Left forelimb (tissue), 1 donor: ENCODE measurements around the gene LMX1A.

ENCODE experiments used
- DNase-seq: peaks from one replicate; pipeline ENCODE4 v3.0.0-alpha.2; 2018; ENCODE audit warnings: low spot score

LMX1A gene

DNA sequence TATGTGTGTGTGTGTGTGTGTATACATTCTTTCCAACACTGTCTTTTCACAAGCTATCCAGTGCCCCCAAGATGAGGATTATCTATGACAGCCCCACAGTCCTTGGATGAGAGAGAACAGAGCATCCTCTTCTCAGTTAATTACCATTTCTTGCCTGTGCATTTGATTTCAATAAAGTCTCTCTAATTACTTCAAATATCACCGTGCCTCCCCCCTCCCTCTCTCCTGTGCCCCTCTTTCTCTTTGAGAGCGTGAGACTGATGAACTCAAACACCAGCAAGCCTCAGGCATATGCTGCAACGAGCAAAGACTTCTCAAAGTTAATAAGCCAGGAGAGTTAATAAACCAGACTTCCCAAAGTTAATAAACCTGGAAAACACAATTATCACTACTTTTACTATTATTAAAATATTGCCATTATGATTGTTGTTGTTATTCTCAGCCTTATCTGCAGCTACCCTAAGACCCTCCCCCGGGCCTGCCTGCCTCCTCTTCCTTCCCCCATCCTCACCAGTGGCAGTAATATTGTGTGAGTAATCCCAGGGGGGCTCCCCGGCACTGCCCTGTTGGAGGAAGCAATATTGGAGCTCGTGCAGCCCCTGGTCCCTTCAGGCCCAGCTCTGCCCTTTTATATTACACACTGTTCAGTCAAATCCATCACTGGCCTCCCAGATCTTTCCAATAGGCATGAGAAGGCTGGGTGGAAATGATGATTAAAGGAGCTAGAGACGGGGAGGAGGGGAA is 30.9 kb downstream of the LMX1A start:
- no peak for DNase-seq

DNA sequence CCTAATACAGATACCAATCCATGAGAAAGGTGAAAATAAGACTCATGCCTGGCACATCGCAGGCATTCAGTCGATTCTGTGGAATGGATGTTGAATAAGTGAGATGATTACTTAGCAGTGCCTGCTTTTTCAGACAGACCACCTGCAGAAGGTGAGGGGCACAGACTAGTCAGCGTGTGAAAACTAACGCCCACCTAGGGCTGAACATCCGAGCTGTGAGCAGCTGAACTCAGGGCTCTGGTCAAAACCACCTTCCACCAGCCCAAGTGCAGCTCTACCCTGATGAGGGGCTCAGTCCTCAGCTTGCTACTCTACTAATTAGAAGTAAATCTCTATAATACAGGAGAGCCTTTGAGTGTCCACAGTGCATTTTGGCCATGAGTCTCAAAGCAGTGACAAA is 32.5 kb downstream of the LMX1A start:
- DNase-seq, result no peak

DNA sequence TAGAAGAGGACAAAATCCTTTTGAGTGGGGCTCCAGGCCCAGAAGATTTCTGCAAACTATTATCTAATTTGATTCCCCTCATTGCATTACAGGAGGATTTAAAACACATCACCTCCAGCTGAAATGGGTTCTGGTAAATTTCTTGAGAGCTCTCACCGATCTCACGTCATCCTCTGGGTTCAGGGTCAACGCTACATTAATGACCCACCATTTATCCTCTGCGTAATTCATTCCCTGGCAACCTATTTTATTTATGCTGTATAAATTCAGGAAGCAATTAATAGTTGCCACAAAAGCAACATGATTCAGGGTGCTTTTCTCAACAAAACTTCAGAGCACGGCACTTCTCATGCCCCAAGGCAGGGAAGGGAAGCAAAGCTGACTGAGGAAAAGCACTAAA is 38.9 kb downstream of the LMX1A start:
- no peak for DNase-seq

DNA sequence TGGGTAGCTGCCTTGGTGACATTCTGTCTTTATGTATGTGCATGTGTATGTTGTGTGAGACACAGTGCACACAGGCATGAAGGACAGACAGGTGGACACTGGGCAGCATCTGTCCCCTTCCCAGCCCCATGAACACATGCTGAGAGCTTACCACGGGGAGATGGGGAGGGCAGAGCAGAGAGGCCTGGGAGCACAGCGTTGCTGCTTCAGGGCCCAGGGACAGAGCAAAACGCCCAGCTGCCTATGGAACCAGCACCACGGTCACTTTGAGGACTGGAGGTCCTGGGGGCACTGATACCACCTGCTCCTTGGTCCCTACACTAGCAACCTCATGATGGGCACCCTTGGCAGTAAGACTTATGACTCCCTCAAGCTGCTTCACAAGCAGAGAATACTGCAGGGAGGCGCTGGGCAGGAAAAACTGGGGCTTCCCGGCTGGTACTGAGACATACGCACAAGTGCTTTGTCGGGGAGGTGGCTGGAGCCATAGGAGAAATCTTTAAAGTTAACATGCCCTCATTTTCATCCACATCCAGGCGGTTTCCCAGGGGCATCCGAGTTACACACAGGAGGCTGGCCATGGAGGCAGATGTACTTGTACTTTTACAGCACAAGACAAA is 40.3 kb downstream of the LMX1A start:
- no peak for DNase-seq

DNA sequence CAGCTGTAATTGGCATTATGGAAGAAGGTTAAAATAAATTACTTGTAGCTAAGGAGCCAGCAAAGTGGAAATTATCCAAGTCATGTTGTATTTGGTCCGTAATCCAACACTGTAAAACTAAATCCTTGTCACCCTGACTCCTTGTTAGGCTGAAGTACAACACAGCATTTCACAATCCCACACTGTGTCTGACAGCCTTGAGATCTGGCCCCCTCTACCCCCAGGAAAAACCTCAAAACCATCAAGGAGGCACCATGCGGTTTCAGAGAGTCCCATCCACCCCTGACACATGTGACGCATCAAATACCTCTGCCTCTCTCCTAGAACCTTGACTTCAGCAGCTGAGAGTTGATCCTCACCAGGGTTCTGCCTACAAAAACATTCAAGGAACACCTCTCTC is 41.0 kb downstream of the LMX1A start:
- no peak for DNase-seq

DNA sequence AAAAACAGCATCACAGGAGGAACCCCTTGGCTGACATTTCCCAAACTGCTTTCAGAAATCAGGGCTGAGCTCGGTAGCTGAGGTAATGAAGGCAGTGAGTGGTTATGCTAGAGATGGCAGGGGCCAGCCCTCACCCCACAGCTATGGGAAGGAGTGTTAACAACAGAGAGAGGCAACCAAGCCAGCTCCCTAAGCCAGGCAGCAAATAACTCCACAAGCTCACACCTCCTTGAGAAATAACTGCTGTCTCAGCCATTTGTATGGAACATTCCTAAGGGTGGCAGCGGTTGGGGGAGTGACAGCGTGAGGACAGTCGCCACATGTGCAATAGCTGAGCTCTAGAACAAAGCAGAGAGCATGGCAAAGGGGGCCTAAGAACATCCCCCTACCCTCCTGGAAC is 42.6 kb downstream of the LMX1A start:
- no peak for DNase-seq

DNA sequence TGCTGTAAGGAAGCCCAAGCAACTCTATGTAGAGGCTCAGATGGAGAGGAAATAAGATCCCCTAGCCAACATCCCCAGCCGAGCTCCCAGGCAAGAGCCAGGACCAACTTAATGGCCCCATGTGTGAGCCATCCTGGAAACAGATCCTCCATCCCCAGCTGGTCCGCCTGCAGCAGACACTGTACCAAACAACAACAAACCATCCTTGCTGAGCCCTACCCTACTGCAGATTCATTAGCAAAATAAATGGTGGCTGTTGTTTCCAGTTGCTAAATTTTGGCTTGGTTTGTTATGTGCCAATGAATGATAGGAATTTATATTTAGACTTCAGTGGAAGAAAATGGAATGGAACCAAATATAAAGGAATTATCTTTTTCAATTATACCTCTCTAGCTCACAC is 43.9 kb downstream of the LMX1A start:
- no peak for DNase-seq

DNA sequence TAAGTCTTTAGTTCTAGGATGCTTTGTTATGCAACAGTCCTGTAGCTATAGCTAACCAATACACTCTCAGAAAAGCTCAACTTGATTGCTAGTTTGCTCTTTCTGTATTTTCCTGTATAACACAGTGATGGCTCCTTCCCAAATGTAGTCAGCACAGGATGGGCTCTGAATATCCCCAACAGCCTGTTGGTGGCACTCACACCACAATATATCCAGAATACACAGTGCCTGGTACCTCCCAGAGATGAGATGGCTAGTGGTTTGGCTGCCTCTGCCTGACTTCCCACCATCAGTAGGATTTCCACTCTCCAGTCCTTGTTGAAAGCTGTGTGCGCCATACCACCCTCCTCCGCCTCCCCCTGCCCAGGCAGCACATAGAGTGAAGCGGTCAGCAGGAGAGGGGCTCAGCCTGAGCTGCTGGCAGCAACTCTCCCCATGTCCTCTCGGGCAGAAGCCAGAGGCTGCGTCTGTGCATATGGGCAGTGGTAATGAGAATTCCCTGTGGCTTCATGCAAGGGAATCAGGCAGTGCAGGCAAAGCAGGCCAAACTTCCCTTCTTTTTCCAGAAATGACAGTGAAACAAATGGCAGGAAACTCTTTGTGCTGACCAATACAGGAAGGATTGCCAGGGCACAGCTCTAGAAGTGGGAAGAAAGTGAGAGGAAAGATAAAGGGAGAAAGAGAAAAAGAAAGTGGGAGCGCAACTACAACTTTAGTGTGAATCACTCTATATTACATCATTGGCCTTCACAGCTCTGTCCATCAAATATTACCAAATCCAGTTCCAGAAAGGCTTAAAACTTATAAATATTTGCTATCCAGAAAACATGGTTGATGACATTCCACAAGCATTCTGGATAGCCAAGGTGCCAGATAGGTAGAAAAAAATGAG is 49.7 kb downstream of the LMX1A start:
- DNase-seq, result no peak

DNA sequence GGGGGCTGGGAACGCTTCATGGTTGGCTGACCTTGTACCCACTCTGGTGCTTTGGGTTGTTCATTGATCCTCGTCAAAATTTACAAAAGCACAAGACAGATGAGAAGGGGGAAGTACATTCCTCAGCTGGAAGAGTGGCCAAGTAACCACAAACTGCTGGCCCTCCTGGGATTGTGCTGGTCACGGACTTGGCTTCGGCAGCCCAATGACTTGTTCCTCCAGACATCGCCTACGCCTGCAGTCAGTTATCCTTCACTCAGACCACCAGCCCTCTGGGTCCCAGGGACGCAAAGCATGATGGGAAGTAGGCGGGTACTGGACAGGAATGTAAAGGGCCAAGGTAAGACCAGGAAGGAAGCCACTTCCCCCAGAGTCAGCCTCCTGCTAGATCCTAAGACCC is 53.1 kb downstream of the LMX1A start:
- DNase-seq, result no peak

DNA sequence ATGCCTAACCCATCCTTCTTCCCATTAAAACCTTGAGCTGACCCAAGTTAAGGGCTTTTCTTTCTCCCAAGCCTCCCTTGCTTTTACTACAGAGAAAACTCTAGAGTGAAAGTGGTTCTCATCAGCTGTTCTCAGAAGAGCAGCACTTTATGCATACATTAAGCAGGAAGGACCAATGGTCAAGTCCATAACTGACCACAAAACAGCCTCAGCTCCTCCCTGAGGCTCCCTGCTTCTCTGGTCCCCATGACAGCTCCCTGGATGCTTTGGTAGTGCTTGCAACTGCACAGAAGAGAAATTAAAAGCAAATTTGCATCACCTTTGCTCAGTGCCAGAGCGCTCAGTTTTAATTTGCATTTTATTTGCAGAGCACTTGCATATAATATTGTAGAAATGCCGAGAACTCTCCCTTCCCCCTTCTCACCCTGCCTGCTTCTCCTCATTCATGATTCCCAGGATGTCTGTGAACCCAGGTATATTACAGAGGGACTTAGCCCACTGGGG is 56.1 kb downstream of the LMX1A start:
- no peak for DNase-seq

DNA sequence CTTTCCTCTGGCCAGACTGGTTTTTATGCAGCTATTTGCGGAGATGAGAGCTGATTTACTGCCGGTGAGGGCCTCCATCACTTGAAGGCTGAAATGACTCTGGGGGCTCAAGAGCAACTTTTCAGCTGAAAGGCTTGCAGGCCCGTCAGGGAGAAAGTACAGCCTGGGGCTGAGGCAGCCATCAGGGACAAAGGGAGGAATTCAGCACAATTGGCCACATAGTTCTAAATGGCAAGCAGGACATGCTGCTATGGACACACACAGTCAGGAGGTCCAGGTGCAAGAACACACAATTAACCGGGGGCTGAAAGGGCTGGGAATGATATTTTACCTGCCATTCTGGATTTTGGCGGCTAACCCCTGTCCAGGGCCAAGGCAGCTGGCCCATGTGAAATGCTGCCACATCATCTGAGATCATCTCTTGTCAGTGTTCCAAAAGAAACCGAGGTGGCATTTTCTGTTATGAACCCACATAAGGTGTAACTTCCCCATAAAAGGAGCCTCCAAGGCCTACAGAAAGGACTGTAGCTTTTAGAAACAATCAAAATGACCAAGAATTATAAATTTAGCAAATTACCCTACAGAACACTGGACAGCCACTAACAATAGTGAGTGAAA is 58.2 kb downstream of the LMX1A start:
- no peak for DNase-seq

DNA sequence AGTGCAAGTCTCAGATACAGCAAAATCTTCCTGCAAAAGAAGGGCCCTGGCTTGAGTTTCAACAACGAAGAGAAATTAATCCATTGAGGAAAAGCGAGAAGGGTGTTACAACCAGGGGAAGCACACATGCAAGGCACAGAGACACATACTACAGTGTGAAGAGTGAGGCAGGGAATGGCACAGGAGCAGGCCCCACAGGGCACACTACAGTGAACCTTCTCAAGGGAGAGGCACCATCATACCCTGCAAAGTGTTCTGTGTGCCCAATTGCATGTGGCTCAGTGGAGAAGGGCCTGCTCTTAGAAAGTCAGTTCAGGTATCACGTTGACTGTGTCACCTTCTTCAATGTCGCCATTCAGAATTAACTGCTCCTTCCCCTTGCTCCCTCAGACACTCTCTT is 60.3 kb downstream of the LMX1A start:
- no peak for DNase-seq

DNA sequence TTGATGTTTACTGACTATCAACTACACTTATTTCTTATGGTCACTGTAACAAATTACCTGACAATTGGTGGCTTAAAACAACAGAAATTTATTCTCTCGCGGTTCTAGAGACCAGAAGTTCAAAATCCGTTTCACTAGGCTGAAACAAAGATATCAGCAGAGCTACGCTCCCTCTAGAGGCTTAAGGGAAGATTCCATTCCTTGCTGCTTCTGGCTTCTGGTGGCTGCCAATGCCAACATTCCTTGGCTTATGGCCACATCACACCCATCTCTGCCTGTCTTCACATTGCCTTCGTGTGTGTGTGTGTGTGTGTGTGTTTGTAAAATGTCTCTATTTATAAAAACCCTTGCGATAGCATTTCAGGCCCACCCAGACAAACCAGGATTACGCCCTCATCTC is 66.4 kb downstream of the LMX1A start:
- no peak for DNase-seq

DNA sequence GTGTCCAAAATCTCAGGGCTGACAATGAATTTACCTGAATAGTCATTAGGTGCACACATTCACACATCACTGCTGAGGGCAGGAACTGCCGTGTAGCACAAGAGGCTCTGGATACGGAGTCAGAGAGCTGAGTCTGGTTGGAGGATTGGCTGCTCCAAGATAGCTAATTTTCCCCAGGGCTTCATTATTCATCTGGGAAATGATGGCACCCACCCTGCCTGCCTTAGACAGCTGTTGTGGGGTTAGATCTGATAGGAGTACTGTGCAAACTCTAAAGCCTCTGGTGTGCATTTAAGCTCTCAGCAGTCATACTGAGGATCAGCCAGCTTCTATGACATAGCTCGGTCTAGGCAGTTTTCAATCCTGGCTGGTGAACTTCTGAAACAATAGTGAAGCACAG is 67.0 kb downstream of the LMX1A start:
- DNase-seq, result no peak

DNA sequence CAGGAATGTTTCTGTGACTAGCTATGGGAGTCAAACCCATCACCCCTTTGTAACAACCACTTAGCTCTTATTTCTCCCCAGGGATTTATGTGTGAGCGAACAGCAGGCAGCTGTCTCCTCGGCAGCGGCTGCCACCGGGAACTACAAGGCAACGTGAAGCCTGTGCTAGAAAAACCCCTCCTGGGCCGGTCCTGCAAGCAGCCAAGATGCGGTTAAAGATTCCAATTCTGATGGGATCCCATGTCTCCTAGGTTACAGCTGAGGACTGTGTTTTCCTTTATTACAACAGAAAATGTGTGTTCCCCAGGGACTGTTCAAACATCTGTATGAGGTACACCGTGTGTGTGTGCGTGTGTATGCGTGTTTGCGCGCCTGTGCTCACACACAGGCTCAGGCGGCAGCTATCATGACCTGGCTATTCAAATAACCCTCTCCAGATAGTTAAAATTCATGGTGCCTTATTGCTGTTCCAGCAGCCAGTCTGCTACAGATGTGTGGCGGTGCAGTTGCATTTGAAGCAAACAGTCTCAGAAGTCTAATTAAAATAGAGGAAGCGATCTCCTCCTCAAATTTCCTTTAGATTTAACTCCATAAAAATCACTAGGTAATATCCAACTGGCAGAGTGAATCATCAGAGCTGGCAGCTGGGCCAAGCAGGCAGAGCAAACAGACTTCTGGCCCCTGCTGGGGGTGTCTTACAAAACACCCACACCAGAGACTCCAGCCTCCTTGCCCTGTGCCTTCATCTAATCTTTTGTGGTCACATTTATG is 68.0 kb downstream of the LMX1A start:
- no peak for DNase-seq

DNA sequence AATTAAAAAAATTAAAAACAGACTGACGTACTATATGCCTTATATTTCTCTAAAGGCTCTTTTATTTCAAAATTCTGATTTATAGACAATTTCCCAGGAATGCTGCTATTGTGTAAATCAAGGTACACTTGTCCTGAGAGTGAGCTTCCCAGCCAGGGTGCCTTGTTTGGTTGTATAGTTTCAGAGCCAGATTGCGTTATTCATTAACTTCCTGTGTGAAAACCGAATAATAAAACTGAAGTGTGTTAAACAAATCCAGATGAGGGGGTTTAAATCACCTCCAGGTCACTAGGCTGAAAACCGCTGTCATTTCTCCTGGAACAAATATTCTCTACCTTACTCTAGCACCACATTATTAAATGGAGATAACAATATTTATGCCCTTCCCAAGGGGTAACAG is 68.7 kb downstream of the LMX1A start:
- no peak for DNase-seq

DNA sequence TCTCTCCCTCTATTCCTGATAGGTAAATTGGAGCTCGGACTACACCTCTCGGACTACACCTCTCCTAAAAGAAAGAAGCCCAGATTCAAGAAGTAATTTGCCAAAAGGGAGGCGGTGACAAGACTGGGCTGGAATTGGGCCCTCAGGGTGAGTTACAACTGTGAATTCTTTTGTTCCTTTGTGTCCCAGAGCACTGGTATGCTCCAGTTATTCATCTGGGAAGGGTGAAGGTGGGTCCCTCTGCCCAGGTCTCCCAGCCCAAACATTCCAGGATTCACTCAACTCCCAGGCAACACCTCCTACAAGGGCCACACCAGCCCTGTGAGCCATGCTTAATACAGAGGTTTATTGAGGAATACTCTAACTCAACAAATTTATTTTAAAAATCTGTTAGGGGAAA is 69.2 kb downstream of the LMX1A start:
- DNase-seq, result no peak

DNA sequence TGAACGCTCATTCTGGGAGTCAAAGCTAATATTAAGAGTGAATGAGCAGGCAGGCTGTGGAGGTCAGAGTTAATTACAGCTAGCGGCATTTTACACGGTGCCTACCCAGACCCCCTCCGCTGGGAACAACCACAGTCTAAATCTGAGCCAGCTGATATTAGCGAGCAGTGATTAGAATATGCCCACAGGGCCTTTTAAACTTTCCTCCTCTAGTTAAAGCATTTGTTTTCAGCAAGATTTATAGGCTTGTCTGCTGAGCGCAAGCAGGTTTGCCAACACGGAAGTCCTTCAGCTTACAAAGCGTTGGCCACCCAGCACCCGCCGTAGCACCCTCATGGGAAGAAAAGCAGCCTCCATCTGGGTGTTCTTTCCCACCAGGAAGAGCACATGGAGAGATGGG is 72.1 kb downstream of the LMX1A start:
- no peak for DNase-seq

DNA sequence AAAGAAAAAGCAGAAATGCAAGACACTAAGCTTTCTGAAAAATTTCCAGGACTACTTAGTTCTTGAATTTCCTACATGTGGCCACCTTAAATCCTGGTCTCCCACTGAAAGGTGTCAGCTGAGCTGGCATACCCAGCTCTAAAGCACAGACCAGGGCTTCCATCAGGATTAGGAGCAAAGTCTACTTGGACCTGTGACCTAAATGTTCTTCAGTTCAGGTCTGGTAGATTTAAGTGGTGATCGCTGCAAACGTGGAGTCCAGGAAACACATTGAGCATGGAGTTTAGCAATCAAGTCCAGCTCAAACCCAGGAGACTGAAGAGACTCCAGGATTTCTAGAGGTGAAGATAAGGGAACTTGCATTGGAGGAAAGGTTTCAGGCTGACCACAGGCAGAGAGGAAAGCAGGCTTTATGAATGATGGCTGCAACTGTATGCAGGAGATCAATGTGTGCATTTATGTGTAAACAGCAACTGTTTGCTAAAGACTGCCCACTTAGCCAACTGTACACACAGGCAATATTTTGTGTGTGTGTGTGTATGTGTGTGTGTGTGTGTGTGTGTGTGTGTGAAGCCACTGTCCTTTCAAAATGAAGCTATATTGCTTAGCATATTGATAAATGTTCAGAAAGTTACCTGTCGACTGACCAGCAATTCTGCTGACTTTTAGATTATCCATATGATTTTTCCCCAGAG is 75.2 kb downstream of the LMX1A start:
- DNase-seq, result no peak

DNA sequence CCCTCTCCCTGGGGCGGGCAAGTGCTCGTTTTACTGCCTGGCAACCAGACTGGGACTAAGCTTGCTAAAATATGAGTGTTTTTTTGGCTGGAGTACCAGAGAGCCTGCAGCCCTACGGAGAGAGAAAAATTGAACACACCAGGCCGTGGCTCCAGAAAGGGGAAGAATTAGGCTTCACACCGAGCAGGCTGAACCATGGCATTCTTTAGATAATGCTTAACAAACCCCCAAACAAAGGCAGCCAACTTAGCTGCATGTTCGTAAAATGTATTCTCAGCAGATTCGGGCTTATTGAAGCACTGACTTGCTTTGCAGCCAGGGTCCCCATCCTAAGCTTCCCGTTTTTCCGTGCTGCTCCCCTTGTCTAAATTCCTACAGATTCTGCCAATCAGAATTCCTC is 76.6 kb downstream of the LMX1A start:
- DNase-seq, result no peak

DNA sequence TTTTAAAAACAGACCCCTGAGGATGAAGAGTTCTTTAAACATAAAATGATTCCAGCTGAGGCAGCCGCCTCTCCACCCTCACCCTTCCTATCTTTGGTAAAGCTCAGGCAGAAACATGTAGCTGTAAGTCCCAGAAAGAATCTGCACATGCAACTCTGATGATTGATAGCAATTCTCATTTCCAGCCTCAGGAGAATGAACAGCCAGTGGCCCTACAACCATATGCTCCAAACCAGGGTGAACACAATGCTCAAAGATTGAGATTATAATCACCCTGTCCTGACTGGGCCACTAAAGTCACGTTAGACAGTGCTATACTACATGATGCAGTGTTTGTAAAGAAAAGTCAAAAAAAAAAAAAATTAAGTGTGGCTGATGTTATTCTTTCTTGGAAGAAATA is 80.2 kb downstream of the LMX1A start:
- no peak for DNase-seq
